SU-DHL-6 (cell line): ENCODE measurements around the gene RGCC.

Source experiments
- CTCF ChIP-seq: fragments of 200-600 bp; sonication (generic); IDR thresholded peaks from one replicate; pipeline ENCODE4 v1.5.1; 2017; ENCODE audit warnings: antibody characterized with exemption, mild to moderate bottlenecking, low read length, moderate library complexity; ENCODE audit not compliant: insufficient read depth, poor library complexity, severe bottlenecking
- EZH2phosphoT487 ChIP-seq: fragments of 200-600 bp; sonication (generic), shearing (Covaris generic); conservative IDR thresholded peaks from 2 replicates; pipeline ENCODE4 v1.6.1; 2018; ENCODE audit warnings: mild to moderate bottlenecking, antibody characterized with exemption, low read length, moderate library complexity, mixed read lengths

- TF ChIP-seq CTCF, result no peak
- no peak for TF ChIP-seq EZH2phosphoT487
These were observed 2.2 kb downstream of the RGCC start for GRCh38 chr13:41459432-41460073.
